Posterior vena cava (tissue), 2 donors: ENCODE data around the gene KIAA1958. TPM values are rescaled to one million over a fixed set of nuclear protein-coding genes. Genes with fewer than 3 reads are reported as not detected.
"Not testable (repeated sequence)": the region's sequence is repeated elsewhere in the genome, so short reads cannot be mapped to it uniquely, and the experiment has no call there.

Source experiments
- DNase-seq: peaks from one replicate; pipeline ENCODE4 v3.0.0-alpha.2; 2020; ENCODE audit warnings: low spot score
- intact Hi-C, 2 donors: fragments of 100-400 bp; cut with DNase I; formaldehyde crosslinking; loops; one replicate each; pipeline versions ENCODE4 v1.14.1 to v1.14.2; 2022 to 2023
- total RNA-seq, 2 donors: library from RNA; stranded (reverse); fragmentation: NEBNext Ultra II Directional; extraction: Animal tissue kit (Norgen Biotek cat#: 25700); gene quantifications; one replicate each; pipeline ENCODE4 v1.2.1, GENCODE V29; 2021
- donor health status: DM: yes; HTN: yes; CAD: no.
- donor health status: DM: yes; HTN: yes; CAD: no.

Gene KIAA1958
- total RNA-seq, 2 donors from 2014 or later = 4.5 to 5.8 TPM

GRCh38 chr9:112575107-112575506, 88.5 kb downstream of the KIAA1958 start:
- no peak for DNase-seq
- intact Hi-C loops = no loop called here

DNA sequence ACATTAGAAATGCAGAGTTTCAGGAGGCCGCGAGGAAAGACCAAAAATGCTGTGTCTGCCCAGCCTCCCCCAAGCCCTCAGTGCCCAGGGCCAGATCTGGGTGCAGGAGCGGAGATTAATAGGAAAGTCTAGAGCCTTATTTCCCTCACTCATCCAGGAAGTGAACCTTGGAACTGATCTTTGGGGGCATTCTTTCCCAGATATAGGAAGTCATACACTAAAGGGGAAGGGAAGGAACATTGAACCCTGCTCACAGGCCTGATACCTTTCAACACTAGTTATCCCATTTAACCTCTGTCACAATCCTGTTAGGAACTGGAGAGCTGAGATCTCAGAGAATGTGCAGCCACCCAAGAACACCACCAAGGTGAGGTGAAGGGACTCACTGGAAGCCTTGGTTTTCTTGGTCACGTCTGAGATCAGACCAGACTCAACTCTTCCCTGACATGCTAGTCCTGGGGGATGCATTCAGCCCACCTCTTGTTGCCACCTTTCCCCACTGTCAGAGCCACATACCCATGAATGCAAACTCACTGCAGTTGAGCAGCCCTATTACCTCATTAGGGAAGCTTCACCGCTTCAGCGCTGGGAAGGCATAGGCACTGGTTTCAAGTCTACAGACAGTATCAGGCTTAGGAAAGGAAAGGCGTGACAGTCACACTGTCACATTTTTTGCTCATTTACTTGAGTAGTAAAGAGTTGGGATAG, 95.0 kb downstream of the KIAA1958 start:
- intact Hi-C loops = no loop called here
- DNase-seq = no peak

DNA sequence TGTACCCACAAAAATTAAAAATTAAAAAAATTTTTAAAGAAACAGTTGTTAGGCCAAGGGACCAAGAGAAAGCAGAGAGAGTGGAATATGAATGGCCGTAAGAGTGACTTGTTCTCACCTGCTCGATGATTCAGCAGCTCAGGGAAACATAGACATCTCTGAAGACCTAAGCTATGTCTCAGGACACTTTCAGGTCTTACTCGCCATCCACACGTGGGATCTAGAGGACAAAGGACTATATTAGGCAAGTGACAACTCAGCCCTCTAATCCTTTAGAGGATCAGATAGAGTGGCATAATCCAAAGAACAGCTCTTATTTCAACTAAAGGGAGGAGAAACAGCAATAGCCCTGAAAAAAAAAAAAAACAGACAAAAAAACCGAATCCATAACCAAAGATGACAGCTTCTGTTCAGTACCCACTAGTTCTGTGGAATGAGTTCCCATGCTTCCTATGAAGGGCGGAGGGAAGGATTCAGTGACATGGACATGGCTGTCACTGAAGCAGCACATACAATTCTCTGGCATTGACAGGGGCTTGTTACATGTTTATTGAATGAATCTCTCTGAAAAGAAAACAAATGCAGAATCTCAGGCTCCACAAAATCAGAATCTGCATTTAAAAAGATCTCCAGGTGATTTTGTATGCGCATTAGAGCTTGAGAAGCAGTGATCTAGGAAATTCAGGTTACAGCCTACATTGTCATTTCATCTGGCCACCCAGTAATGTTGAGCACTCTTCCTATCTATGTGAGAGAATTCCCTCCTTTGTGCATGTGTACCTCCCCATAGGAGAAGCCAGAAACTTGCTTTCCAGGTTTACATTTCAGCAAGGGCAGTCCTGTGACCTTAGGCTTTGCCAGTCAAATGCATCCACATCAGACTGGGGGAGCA, 96.0 kb downstream of the KIAA1958 start:
- intact Hi-C loops = no loop called here
- DNase-seq = no peak

GRCh38 chr9:112586599-112587155, 100.0 kb downstream of the KIAA1958 start:
- intact Hi-C loops = no loop called here
- no peak for DNase-seq

DNA sequence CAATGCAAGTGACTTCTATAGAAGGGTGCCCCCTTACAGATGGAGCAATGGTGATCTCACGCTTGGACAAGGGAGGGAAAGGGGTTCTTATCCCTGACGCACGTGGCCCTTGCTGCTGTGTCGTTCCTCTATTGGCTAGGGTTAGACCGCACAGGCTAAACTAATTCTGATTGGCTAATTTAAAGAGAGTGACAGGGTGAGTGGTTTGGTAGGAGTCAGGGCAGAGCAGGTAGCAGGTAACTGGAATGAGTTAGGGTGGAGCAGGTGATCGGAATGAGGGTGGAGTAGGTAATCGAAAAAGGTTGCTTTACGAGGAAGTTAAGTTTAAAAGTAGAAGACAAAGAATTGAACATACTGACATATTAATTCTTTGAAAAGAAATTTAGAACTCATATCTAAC, 105.2 kb downstream of the KIAA1958 start:
- DNase-seq, intact Hi-C loops: not testable (repeated sequence)

- no peak for DNase-seq
- intact Hi-C loops = no loop called here
Measured at GRCh38 chr9:112599732-112600131, 113.1 kb downstream of the KIAA1958 start.

GRCh38 chr9:112601636-112602035, 115.0 kb downstream of the KIAA1958 start:
- DNase-seq = no peak
- intact Hi-C loops = no loop called here

DNA sequence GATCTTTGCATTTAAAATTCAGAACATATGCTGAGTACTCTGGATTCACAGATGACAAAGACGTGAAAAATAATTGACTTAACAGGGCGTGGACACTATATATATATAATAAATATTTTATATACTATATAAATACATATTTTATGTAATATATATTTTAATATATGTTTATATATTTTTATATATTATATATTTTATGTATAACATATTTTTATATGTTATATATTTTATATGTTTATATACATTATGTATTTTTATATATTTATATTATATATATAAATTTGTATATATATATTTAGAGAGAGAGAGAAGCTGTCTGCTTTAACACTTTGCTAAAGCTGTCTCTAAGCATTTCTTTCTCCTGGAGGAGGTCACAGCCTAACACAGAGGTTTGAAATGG, 118.2 kb downstream of the KIAA1958 start:
- DNase-seq = no peak
- intact Hi-C loops = no loop called here

- intact Hi-C loops = no loop called here
- no peak for DNase-seq
Measured at GRCh38 chr9:112605518-112605917, 118.9 kb downstream of the KIAA1958 start.

- intact Hi-C loops = no loop called here
- DNase-seq = no peak
Measured at GRCh38 chr9:112605963-112606699, 119.5 kb downstream of the KIAA1958 start.

DNA sequence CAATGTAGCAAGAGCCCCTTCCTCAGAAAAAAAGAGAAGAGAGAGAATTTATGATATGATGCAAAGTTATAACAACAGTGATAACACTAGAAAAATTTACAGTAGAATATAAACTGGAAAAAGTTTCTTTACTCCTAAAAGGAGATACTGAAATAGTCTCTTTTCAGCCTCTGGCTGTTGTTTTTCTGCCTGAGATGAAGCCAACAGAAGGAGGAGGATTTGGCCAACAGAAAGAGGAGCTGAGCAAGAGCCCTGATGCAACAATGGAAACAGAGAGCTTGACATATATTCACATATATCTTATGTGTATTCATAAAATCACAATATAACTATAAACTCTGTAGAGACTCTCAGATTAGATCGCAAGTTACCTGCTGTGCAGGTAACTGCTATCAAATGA, 122.2 kb downstream of the KIAA1958 start:
- intact Hi-C loops = no loop called here
- no peak for DNase-seq

GRCh38 chr9:112615584-112616266, 129.1 kb downstream of the KIAA1958 start:
- no peak for DNase-seq
- intact Hi-C loops = no loop called here

- no peak for DNase-seq
- intact Hi-C loops = no loop called here
Measured at GRCh38 chr9:112617371-112617770, 130.7 kb downstream of the KIAA1958 start.

- intact Hi-C loops = no loop called here
- DNase-seq = no peak
Measured at GRCh38 chr9:112618385-112619009, 131.9 kb downstream of the KIAA1958 start.

DNA sequence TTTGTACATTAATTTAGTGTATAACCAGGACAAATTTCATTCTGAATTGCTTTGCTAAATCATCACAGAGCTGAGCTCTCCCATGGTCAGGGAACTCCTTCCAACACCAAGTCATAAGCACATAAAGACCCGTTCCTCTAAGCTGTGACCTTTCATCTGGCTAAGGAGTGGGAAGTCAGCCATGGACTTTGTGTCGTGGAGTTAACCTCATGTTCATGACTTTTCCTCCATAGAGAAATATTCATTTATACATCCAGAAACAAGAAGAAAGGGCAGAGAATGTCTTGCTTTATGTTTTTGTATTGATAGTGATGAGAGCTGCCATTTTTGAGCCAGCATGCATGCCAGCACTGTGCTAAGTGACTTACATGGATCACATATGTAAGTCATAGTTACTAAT, 133.8 kb downstream of the KIAA1958 start:
- DNase-seq = no peak
- intact Hi-C loops = no loop called here

GRCh38 chr9:112621018-112621655, 134.5 kb downstream of the KIAA1958 start:
- intact Hi-C loops = no loop called here
- DNase-seq = no peak

- no peak for DNase-seq
- intact Hi-C loops = no loop called here
Measured at GRCh38 chr9:112623198-112623597, 136.6 kb downstream of the KIAA1958 start.
